GM10266 (cell line): ENCODE results near the gene HAND1.

Source experiments
- DNase-seq: peaks from one replicate; pipeline ENCODE4 v3.0.0; 2012; ENCODE audit errors: extremely low spot score
- CTCF ChIP-seq: IDR thresholded peaks from 2 replicates; pipeline ENCODE4 v1.5.1; 2012; ENCODE audit warnings: mild to moderate bottlenecking, low read depth; ENCODE audit not compliant: control insufficient read depth, insufficient read depth; ENCODE audit errors: missing control alignments

HAND1 gene

GRCh38 chr5:154442801-154443200, 35.2 kb downstream of the HAND1 start:
- DNase-seq, result no peak
- no peak for TF ChIP-seq CTCF

- DNase-seq, result no peak
- no peak for TF ChIP-seq CTCF
These were observed 37.5 kb downstream of the HAND1 start for GRCh38 chr5:154440540-154440939.

- no peak for DNase-seq
- TF ChIP-seq CTCF, result no peak
These were observed 40.6 kb downstream of the HAND1 start for GRCh38 chr5:154437281-154437965.

DNA sequence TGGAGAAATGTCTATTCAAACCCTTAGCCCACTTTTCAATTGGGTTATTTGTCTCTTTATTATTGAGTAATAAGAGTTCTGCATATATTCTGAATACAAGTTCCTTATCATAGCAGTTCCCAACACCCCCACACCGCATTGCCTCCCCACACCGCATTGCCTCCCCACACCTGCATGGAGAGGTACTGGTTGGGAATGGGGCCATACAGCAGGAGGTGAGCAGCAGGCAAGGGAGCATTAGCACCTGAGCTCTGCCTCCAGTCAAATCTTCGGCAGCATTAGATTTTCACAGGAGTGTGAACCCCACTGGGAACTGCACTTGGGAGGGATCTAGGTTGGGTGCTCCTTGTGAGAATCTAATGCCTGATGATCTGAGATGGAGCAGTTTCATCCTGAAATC, 42.8 kb downstream of the HAND1 start:
- no peak for DNase-seq
- TF ChIP-seq CTCF, result no peak

DNA sequence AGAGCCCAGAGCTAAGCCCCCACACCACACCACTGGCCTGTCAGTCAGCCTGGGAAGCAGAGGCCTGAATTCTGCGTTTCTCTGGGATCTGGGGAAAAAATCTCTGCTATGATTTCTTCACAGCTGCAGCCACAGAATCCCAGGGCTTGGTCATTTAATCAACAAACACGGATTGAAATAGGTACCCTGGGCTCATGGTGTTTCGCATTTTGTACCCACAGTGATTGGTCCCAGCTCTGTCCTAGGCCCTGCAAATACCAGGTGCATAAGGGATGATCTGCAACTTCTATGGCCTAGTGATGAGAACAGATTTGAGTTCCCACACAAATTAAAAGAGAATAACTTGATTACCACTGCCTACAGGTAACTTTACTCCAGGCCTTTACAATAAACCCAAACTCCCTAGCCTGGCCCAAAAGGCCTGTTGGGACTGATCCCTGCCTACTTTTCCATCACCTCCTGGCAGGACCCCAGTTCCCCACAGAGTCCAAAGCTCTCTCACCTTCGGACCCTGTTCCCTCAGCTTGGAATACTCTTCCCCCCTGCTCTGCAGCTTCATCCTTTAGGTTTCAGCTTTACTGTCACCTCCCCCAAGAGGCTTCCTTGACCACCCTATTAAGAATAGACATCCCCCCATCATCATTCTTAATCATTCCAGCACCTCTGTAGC, 46.9 kb downstream of the HAND1 start:
- no peak for DNase-seq
- no peak for TF ChIP-seq CTCF

DNA sequence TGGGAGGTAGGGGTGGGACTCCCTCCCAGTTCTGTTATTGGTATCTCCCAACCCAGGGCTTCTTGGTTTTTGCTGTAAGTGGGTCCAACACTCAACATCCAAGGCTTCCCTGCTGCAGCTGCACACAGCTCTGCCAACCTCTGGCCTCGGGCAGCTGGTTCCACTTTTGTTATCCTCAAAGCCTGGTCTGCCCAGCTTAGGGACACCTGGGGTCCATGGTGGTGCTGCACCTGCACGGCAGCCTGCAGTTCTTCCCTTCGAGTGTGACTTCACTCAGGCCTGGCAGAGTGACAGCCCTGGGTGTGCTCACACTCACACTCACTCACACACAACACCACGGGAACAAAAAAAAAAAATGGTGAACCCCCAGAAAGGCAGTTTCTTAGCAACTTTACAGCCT, 47.6 kb downstream of the HAND1 start:
- no peak for DNase-seq
- no peak for TF ChIP-seq CTCF

- no peak for TF ChIP-seq CTCF
- DNase-seq, result no peak
These were observed 48.7 kb downstream of the HAND1 start for GRCh38 chr5:154429341-154429740.
